GM21515 (cell line): ENCODE results near the gene USP25.

Experiments
- ATAC-seq: cut with Tn5 transposase; IDR thresholded peaks from one replicate; pipeline ENCODE4 v1.9.1; 2021; ENCODE audit not compliant: unreplicated experiment

The USP25 gene

DNA sequence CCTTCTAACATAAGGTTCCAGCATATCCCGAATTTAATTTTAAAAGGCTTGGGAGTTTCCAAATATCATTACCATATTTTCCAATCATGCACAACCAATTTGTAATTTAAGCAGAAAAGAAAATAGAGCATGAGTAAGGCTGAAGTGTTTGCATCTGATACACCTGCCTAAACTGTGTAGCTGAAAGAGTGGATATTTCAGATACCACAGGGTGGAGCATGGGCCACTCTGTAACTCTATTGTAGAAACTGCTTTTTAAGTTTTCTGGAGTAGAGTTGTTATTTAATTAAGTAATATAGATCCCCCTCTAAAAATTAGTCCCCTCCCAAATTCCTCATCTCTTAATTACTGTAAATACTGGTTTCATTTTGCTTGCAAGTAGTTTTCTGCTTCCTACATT is 199.8 kb downstream of the USP25 start:
- ATAC-seq = no peak
